ENCODE data around the gene CDKN1A. TPM values are rescaled to one million over a fixed set of nuclear protein-coding genes. Genes with fewer than 3 reads are reported as not detected.
A peak's percentile ranks its signal among the peaks of the same experiment; 100 is the strongest.

The CDKN1A gene
- total and polyA plus RNA-seq, 8 donors: 4.7 to 240 (median 6.8) TPM

DNA sequence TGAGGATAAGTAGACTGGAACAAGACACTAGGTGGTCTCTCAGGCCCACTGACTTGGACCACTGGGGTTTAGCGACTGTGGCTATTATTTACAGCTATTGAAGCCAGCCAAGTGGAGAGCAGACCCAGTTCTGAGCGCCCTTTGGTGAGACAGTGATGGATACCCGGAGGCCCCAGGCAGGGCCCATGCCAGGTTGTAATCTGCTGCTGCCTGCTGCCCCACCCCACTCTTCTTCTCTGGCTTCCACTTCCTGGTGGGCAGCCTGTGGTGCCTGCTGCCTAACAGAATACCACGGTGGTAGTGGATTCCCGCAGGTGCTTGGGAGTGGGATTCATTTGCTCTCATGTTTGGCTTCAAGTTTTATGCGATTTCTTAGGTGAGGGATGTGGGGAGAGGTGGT is 19.7 kb downstream of the CDKN1A start:
- peak overlapping the region in 1 of 2 donors; percentile 48 for H3K27ac ChIP-seq
- no peak overlapping the region for H3K4me3 ChIP-seq
- no peaks in the 10 kb centered on the region for H3K9me3 ChIP-seq
- ATAC-seq: no peak
- TF ChIP-seq, protein P1, sequence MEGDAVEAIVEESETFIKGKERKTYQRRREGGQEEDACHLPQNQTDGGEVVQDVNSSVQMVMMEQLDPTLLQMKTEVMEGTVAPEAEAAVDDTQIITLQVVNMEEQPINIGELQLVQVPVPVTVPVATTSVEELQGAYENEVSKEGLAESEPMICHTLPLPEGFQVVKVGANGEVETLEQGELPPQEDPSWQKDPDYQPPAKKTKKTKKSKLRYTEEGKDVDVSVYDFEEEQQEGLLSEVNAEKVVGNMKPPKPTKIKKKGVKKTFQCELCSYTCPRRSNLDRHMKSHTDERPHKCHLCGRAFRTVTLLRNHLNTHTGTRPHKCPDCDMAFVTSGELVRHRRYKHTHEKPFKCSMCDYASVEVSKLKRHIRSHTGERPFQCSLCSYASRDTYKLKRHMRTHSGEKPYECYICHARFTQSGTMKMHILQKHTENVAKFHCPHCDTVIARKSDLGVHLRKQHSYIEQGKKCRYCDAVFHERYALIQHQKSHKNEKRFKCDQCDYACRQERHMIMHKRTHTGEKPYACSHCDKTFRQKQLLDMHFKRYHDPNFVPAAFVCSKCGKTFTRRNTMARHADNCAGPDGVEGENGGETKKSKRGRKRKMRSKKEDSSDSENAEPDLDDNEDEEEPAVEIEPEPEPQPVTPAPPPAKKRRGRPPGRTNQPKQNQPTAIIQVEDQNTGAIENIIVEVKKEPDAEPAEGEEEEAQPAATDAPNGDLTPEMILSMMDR (IDR thresholded peaks at IDR 0.05): no peak
- H3K36me3 ChIP-seq: no peaks in the 10 kb centered on the region
- no peaks in the 10 kb centered on the region for H3K27me3 ChIP-seq
- no peak for DNase-seq
- peaks cover 0 to 45% of the 10 kb centered on the region in 2 donors for H3K4me1 ChIP-seq
- intact Hi-C loops (cut with DNase I): no loop called here

DNA sequence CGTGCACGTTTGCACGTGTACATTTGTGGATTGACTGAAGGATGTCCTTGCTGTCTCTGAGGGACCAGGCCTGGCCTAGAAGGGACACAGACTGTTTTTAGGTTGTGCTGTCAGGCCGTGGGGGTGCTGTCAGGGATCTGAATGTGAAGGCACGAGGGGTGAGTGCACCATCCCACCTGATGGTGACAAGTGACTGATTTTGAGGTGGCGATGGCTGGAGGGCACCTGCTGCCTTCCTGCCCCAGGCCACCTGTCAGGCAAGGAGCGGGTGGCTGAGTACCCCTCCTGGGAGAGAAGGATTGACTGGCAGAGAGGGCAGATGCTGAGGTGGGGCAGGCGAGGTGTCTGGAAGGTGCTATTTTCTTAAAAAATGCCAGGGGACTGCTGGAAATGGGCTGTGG is 20.4 kb downstream of the CDKN1A start:
- intact Hi-C loops (cut with DNase I): no loop called here
- H3K9me3 ChIP-seq: no peaks in the 10 kb centered on the region
- H3K4me3 ChIP-seq: no peak overlapping the region
- TF ChIP-seq, protein P1 (IDR thresholded peaks at IDR 0.05): no peak
- ATAC-seq (no peak), DNase-seq (no peak)
- no peak overlapping the region for H3K27ac ChIP-seq
- no peaks in the 10 kb centered on the region for H3K27me3 ChIP-seq
- no peaks in the 10 kb centered on the region for H3K36me3 ChIP-seq
- H3K4me1 ChIP-seq: peaks cover 0 to 44% of the 10 kb centered on the region in 2 donors

DNA sequence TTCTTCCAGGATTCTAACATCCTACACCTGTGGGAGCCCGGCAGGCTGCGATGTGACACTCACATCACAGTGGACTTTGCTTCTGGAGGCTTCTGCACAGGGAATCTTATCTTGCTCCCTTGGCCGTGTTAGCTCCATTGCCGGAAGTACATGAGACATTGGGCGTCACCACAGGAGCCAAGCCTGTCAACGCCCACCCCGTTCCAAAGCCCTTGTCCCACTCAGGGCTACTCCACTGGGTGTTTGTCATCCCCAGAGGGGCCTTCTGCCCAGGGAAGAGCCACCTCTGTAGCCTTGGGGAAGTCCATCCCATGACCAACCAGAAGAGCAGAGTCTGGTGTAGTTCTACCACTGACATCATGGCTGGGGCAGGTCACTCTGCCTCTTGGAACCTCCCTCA is 20.8 kb downstream of the CDKN1A start:
- Histone ChIP-seq H3K36me3 (no peaks in the 10 kb centered on the region), H3K4me1 (peaks cover 0 to 44% of the 10 kb centered on the region in 2 donors), H3K27me3 (no peaks in the 10 kb centered on the region), H3K27ac (no peak overlapping the region), H3K9me3 (no peaks in the 10 kb centered on the region), H3K4me3 (no peak overlapping the region)
- intact Hi-C loops (cut with DNase I): no loop called here
- ATAC-seq (no peak), DNase-seq (no peak)
- TF ChIP-seq, protein P1 (IDR thresholded peaks at IDR 0.05): no peak

DNA sequence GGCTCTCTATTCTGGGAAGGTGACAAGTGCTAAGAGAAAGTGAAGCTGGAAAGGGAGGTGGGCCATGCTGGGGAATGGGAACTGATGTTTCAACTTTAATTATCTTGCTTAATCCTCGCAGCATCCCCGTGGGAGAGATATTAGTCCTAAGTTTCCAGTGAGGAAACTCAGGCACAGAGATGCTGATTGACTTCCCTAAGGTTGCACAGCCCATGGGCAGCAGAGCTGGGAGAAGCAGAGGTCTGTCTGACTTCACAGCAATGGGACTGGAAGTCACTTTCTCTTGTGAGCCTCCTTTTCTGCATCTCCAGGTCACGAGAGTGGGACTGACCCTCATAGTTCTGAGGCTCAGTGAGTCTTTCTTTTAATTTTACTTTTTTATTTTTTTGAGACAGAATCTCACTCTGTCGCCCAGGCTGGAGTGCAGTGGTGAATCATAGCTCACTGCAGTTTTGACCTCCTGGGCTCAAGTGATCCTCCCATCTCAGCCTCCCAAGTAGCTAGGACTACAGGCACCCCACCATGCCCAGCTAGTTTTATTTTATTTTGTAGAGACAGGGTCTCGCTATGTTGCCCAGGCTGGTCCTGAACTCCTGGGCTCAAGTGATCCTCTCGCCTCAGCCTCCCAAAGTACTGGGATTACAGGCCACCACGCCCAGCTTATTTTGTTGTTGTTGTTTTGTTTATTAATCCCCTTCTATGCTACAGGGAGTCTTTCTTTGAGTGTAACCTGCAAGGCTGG is 21.7 kb downstream of the CDKN1A start:
- H3K4me3 ChIP-seq: no peak overlapping the region
- no peak for DNase-seq
- H3K27me3 ChIP-seq: no peaks in the 10 kb centered on the region
- ATAC-seq: no peak
- intact Hi-C loops (cut with DNase I): no loop called here
- H3K36me3 ChIP-seq: no peaks in the 10 kb centered on the region
- peaks cover 0 to 44% of the 10 kb centered on the region in 2 donors for H3K4me1 ChIP-seq
- TF ChIP-seq, protein P1 (IDR thresholded peaks at IDR 0.05): no peak
- peak overlapping the region in 1 of 2 donors; percentile 3 for H3K27ac ChIP-seq
- no peaks in the 10 kb centered on the region for H3K9me3 ChIP-seq

DNA sequence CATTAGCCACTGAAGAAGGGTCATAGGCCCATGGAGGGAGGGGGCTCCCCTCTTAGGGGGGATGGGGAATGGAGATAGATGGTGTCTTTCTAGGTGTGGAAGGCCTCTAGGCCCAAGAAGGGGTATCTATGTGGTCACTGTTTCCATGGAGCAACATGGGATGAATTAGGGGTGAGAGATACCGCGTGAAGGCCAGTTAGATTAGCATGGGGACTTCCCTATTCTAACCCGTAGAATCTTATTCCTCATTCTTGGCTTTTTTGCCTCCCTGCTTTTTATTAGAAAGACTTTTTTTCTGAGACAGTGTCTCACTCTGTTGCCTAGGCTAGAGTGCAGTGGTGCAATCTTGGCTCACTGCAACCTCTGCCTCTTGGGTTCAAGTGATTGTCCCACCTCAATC is 22.3 kb downstream of the CDKN1A start:
- DNase-seq (no peak), ATAC-seq (peak; percentile 56)
- H3K4me3 ChIP-seq: no peak overlapping the region
- no peaks in the 10 kb centered on the region for H3K36me3 ChIP-seq
- no peaks in the 10 kb centered on the region for H3K27me3 ChIP-seq
- TF ChIP-seq, protein P1 (IDR thresholded peaks at IDR 0.05): no peak
- H3K27ac ChIP-seq: peak overlapping the region in 1 of 2 donors; percentile 3
- H3K4me1 ChIP-seq: peaks cover 0 to 44% of the 10 kb centered on the region in 2 donors
- no peaks in the 10 kb centered on the region for H3K9me3 ChIP-seq
- intact Hi-C loops (cut with DNase I): no loop called here
